Tibial nerve (tissue), 4 donors: ENCODE results near the gene MRGPRD. TPM values are rescaled to one million over a fixed set of nuclear protein-coding genes. Genes with fewer than 3 reads are reported as not detected.

Experiments used
- DNase-seq, 2 donors: peaks; one replicate each; pipeline ENCODE4 v3.0.0-alpha.2; 2019; ENCODE audit warnings: low spot score in 2 of 2
- H3K27ac ChIP-seq, 4 donors: fragments of 200-600 bp; sonication (generic) in 3 of 4; one replicate each; pipeline ENCODE4 v1.5.1; 2017 to 2019; ENCODE audit warnings: mild to moderate bottlenecking in 1 of 4
- H3K27me3 ChIP-seq, 2 donors: fragments of 200-600 bp; sonication (generic) in 1 of 2; one replicate each; pipeline versions ENCODE4 v1.5.1 to v1.6.0; 2017 to 2019
- H3K36me3 ChIP-seq, 3 donors: fragments of 200-600 bp; sonication (generic); one replicate each; pipeline ENCODE4 v1.5.1; 2018 to 2019
- H3K4me1 ChIP-seq, 4 donors: fragments of 200-600 bp; sonication (generic) in 3 of 4; one replicate each; pipeline ENCODE4 v1.5.1; 2017 to 2019
- H3K4me3 ChIP-seq, 4 donors: fragments of 200-600 bp; sonication (generic) in 3 of 4; one replicate each; pipeline ENCODE4 v1.5.1; 2017 to 2019; ENCODE audit warnings: mild to moderate bottlenecking in 1 of 4, moderate library complexity in 1 of 4
- H3K9me3 ChIP-seq, 4 donors: fragments of 200-600 bp; sonication (generic) in 3 of 4; one replicate each; pipeline ENCODE4 v1.5.1; 2017 to 2019
- CTCF ChIP-seq, 5 experiments: fragments of 200-600 bp in 3 of 5; fragments of 450-650 bp in 2 of 5; sonication (generic) in 3 of 5; IDR thresholded peaks; one replicate each; pipeline ENCODE4 v1.5.1; 2016 to 2019; ENCODE audit warnings: antibody characterized with exemption in 5 of 5, mild to moderate bottlenecking in 3 of 5, moderate library complexity in 2 of 5
- EP300 ChIP-seq, 2 donors: sonication (generic); formaldehyde crosslinking; IDR thresholded peaks; one replicate each; pipeline ENCODE4 v1.6.1; 2017; ENCODE audit warnings: antibody characterized with exemption in 2 of 2, mild to moderate bottlenecking in 1 of 2
- POLR2A ChIP-seq, 2 donors: fragments of 450-650 bp; IDR thresholded peaks; one replicate each; pipeline ENCODE4 v1.6.1; 2017; ENCODE audit warnings: antibody characterized with exemption in 2 of 2, mild to moderate bottlenecking in 2 of 2, moderate library complexity in 2 of 2
- WGBS, 2 donors: methylation state at CpG; one replicate each; pipeline ENCODE4 v1.1.5; 2018; 5-methylcytosine and 5-hydroxymethylcytosine counted together
- total RNA-seq, 4 donors: library from RNA; depleted of rRNA; stranded (reverse); fragments of >200 nt; gene quantifications; one replicate each; pipeline ENCODE4 v1.1.0, GENCODE V29; 2016

MRGPRD gene
- total RNA-seq, 4 donors from 2014 or later = not detected

GRCh38 chr11:68982134-68982533, 1.3 kb upstream of the MRGPRD start:
- TF ChIP-seq EP300 (IDR thresholded peaks at IDR 0.05) = no peak
- TF ChIP-seq POLR2A (IDR thresholded peaks at IDR 0.05) = no peak
- TF ChIP-seq CTCF (IDR thresholded peaks at IDR 0.05) = no peak
- no peak for DNase-seq
- H3K27ac ChIP-seq = no peak overlapping the region
- H3K36me3 ChIP-seq = no peaks in the 10 kb centered on the region
- H3K4me3 ChIP-seq = no peak overlapping the region
- 95 to 98% methylated on average over 2 of the region's 2 CpGs for WGBS, 2 donors
- H3K4me1 ChIP-seq = peaks cover 0 to 24% (median 0%) of the 10 kb centered on the region in 4 donors
- H3K9me3 ChIP-seq = peaks cover 0 to 5% (median 2%) of the 10 kb centered on the region in 4 donors
- H3K27me3 ChIP-seq = no peaks in the 10 kb centered on the region

GRCh38 chr11:68979931-68980775, 633 bp downstream of the MRGPRD start:
- no peak overlapping the region for H3K4me3 ChIP-seq
- H3K27me3 ChIP-seq = no peaks in the 10 kb centered on the region
- H3K27ac ChIP-seq = no peak overlapping the region
- TF ChIP-seq EP300 (IDR thresholded peaks at IDR 0.05) (no peak), POLR2A (IDR thresholded peaks at IDR 0.05) (no peak), CTCF (IDR thresholded peaks at IDR 0.05) (no peak)
- no peaks in the 10 kb centered on the region for H3K9me3 ChIP-seq
- no peaks in the 10 kb centered on the region for H3K36me3 ChIP-seq
- 87 to 88% methylated on average over 30 to 33 of the region's 33 CpGs for WGBS, 2 donors
- peak in 1 of 2 donors; percentile 11 for DNase-seq
- H3K4me1 ChIP-seq = peaks cover 0 to 41% (median 0%) of the 10 kb centered on the region in 4 donors

- Histone ChIP-seq H3K4me3 (no peak overlapping the region), H3K9me3 (no peaks in the 10 kb centered on the region), H3K36me3 (no peaks in the 10 kb centered on the region), H3K27ac (no peak overlapping the region), H3K4me1 (peaks cover 0 to 49% (median 0%) of the 10 kb centered on the region in 4 donors), H3K27me3 (no peaks in the 10 kb centered on the region)
- TF ChIP-seq CTCF (IDR thresholded peaks at IDR 0.05) (no peak), POLR2A (IDR thresholded peaks at IDR 0.05) (no peak), EP300 (IDR thresholded peaks at IDR 0.05) (no peak)
- WGBS, 2 donors = 49 to 58% methylated on average over 9 to 13 of the region's 15 CpGs
- peak in 1 of 2 donors; percentile 17 for DNase-seq
These were observed 1.7 kb downstream of the MRGPRD start for GRCh38 chr11:68978931-68979594.

GRCh38 chr11:68978626-68978930, 2.2 kb downstream of the MRGPRD start:
- H3K36me3 ChIP-seq = no peaks in the 10 kb centered on the region
- 60 to 66% methylated on average over 5 of the region's 5 CpGs for WGBS, 2 donors
- no peaks in the 10 kb centered on the region for H3K9me3 ChIP-seq
- no peaks in the 10 kb centered on the region for H3K27me3 ChIP-seq
- DNase-seq = no peak
- peak overlapping the region in 1 of 4 donors; percentile 18 for H3K27ac ChIP-seq
- TF ChIP-seq CTCF (IDR thresholded peaks at IDR 0.05) (no peak), EP300 (IDR thresholded peaks at IDR 0.05) (no peak), POLR2A (IDR thresholded peaks at IDR 0.05) (no peak)
- no peak overlapping the region for H3K4me3 ChIP-seq
- H3K4me1 ChIP-seq = peaks cover 0 to 53% (median 0%) of the 10 kb centered on the region in 4 donors
